ENCODE data around the gene HMGCR. TPM values are rescaled to one million over a fixed set of nuclear protein-coding genes. Genes with fewer than 3 reads are reported as not detected.
"Not testable (repeated sequence)": the region's sequence is repeated elsewhere in the genome, so short reads cannot be mapped to it uniquely, and the experiment has no call there.

Gene HMGCR
- total RNA-seq: 100 to 1,000 TPM in 2 of 4 donors, 10 to 100 TPM in 2; 44.9 to 205 (median 99.5) TPM

GRCh38 chr5:75336615-75337336 lies at the start of gene HMGCR:
Gene HMGCR, plus strand, starts transcription at chr5:75337220. Its CDS starts 5,386 bp downstream, at chr5:75342606.
- WGBS, 2 donors (ENCODE audit: low coverage in 1 of 2): 1 to 3% methylated on average over 7 to 43 of the region's 56 CpGs

GRCh38 chr5:75291844-75292243 lies 45.2 kb upstream of the HMGCR start:
- in situ Hi-C loops (cut with MboI; ENCODE audit: low pct_ligation_motif_present in 1 of 4, low pct_unique_long_range_greater_than_20kb in 1 of 4, low sequenced_read_pairs in 3 of 4); DNase-seq; intact Hi-C loops (cut with DNase I; ENCODE audit: low total_unique reads); H3K27ac ChIP-seq; H3K36me3 ChIP-seq; H3K9me3 ChIP-seq; H3K27me3 ChIP-seq; H3K4me3 ChIP-seq; H3K4me1 ChIP-seq: not testable (repeated sequence)
- WGBS, 2 donors (ENCODE audit: low coverage in 1 of 2): 27 to 87% methylated on average over 2 to 3 of the region's 3 CpGs

More at GRCh38 chr5:75336615-75337336, at the start of gene HMGCR:
- no peaks in the 10 kb centered on the region for H3K9me3 ChIP-seq
- peak within 1 kb of the TSS; percentile 70 to 92 (median 78) for H3K4me3 ChIP-seq
- intact Hi-C loops (cut with DNase I; ENCODE audit: low total_unique reads) (loop anchor here (10.0 kb wide), 1 partner anchor 102 kb away; the partner anchor contains the start of gene ANKRD31), in situ Hi-C loops (cut with MboI; ENCODE audit: low pct_ligation_motif_present in 1 of 4, low pct_unique_long_range_greater_than_20kb in 1 of 4, low sequenced_read_pairs in 3 of 4) (loop anchor here in 1 of 4 donors (25.0 kb wide), 1 partner anchor 99 kb away; the partner anchor contains the start of gene ANKRD31)
- H3K4me1 ChIP-seq: peaks cover 0 to 41% (median 12%) of the 10 kb centered on the region in 4 donors
- H3K27ac ChIP-seq: peak within 1 kb of the TSS; percentile 88 to 96 (median 93)
- DNase-seq: peak; percentile 99
- no peaks in the 10 kb centered on the region for H3K36me3 ChIP-seq
- TF ChIP-seq POLR2A (IDR thresholded peaks at IDR 0.05) (peak; percentile 95), CTCF (IDR thresholded peaks at IDR 0.05) (peak in 3 of 5 experiments; percentile 5 to 57 (median 20)), POLR2AphosphoS5 (IDR thresholded peaks at IDR 0.05) (peak; percentile 97), EP300 (IDR thresholded peaks at IDR 0.05; ENCODE audit: low read depth) (no peak)
- H3K27me3 ChIP-seq: no peaks in the 10 kb centered on the region

GRCh38 chr5:75300084-75300483 lies 36.9 kb upstream of the HMGCR start:
- H3K27ac ChIP-seq: no peak overlapping the region

GRCh38 chr5:75303419-75303818 lies 33.6 kb upstream of the HMGCR start:
- WGBS, 2 donors (ENCODE audit: low coverage in 1 of 2): 50 to 72% methylated on average over 1 to 4 of the region's 4 CpGs
- no peak overlapping the region for H3K27ac ChIP-seq
- no peak overlapping the region for H3K4me3 ChIP-seq
- no peaks in the 10 kb centered on the region for H3K9me3 ChIP-seq
- H3K27me3 ChIP-seq: no peaks in the 10 kb centered on the region
- peaks cover 0 to 16% (median 5%) of the 10 kb centered on the region in 4 donors for H3K4me1 ChIP-seq
- in situ Hi-C loops (cut with MboI; ENCODE audit: low pct_ligation_motif_present in 1 of 4, low pct_unique_long_range_greater_than_20kb in 1 of 4, low sequenced_read_pairs in 3 of 4) (no loop called here), intact Hi-C loops (cut with DNase I; ENCODE audit: low total_unique reads) (no loop called here)
- no peak for DNase-seq
- TF ChIP-seq CTCF (IDR thresholded peaks at IDR 0.05) (no peak), POLR2A (IDR thresholded peaks at IDR 0.05) (no peak), EP300 (IDR thresholded peaks at IDR 0.05; ENCODE audit: low read depth) (no peak), POLR2AphosphoS5 (IDR thresholded peaks at IDR 0.05) (no peak)
- no peaks in the 10 kb centered on the region for H3K36me3 ChIP-seq

More at GRCh38 chr5:75300084-75300483, 36.9 kb upstream of the HMGCR start:
- Histone ChIP-seq H3K36me3 (no peaks in the 10 kb centered on the region), H3K4me3 (no peak overlapping the region), H3K9me3 (no peaks in the 10 kb centered on the region), H3K27me3 (no peaks in the 10 kb centered on the region), H3K4me1 (peaks cover 0 to 2% (median 0%) of the 10 kb centered on the region in 4 donors)
- in situ Hi-C loops (cut with MboI; ENCODE audit: low pct_ligation_motif_present in 1 of 4, low pct_unique_long_range_greater_than_20kb in 1 of 4, low sequenced_read_pairs in 3 of 4): no loop called here
- DNase-seq: no peak
- no peak for TF ChIP-seq CTCF (IDR thresholded peaks at IDR 0.05)
- no peak for TF ChIP-seq POLR2AphosphoS5 (IDR thresholded peaks at IDR 0.05)
- TF ChIP-seq EP300 (IDR thresholded peaks at IDR 0.05; ENCODE audit: low read depth): no peak
- no peak for TF ChIP-seq POLR2A (IDR thresholded peaks at IDR 0.05)
- intact Hi-C loops (cut with DNase I; ENCODE audit: low total_unique reads): no loop called here

GRCh38 chr5:75304486-75304885 lies 32.5 kb upstream of the HMGCR start:
- WGBS, 2 donors (ENCODE audit: low coverage in 1 of 2): 87% methylated on average over 11 of the region's 11 CpGs; no CpG with 5 or more reads in 1 of the 2 donors
- intact Hi-C loops (cut with DNase I; ENCODE audit: low total_unique reads); in situ Hi-C loops (cut with MboI; ENCODE audit: low pct_ligation_motif_present in 1 of 4, low pct_unique_long_range_greater_than_20kb in 1 of 4, low sequenced_read_pairs in 3 of 4): not testable (repeated sequence)

More at GRCh38 chr5:75304486-75304885, 32.5 kb upstream of the HMGCR start:
- peaks cover 0 to 16% (median 5%) of the 10 kb centered on the region in 4 donors for H3K4me1 ChIP-seq
- H3K4me3 ChIP-seq, H3K27ac ChIP-seq, H3K9me3 ChIP-seq, H3K27me3 ChIP-seq, DNase-seq, H3K36me3 ChIP-seq: not testable (repeated sequence)
